ENCODE measurements around the gene PWP1. TPM values are rescaled to one million over a fixed set of nuclear protein-coding genes. Genes with fewer than 3 reads are reported as not detected.

PWP1 gene
- 79.3 and 162 TPM in 2 replicates for total RNA-seq

DNA sequence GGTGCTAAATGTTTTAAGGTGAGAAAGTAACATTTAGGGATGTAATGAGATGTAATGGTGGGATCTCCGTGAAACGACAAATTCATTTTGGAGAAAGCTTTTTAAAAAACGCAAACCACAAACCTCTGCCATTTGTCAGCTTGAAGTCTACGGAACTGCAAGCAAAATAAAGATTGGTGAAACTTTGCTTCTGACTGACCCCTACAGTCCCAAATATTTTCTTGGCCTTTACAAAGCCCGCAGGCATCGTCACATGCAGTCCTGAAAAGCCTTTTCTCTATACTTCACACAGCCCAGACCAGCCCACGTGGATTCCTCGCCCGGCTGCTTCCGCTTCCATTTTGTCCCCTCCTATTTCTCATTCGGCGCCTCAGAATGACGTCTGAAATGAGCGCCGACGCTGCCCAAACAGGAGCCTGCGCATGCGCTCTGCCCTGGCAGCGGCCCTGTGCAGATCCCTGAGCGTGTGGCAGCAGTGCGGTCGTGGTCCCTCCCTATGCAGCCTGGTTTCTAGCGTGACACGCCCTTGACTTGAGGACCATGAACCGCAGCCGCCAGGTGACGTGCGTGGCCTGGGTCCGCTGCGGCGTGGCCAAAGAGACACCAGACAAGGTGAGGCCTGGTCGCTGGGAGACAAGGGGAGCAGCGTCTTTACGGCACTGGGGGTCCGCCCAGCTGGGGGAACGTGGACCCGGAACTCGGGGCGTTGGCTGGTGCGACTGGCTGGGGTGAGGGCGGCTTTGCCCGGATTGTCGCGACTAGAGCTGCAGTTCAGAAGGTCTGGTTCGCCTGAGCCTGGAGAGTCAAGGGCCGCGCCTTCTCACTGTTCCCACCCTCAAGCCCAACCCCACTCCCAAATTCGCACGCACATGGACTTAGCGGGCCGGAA lies at the start of gene PWP1:
PWP1 (plus strand) TSS at position 440 of the 889 bp plus-strand sequence; CDS start at position 541, 101 bp downstream.

DNA sequence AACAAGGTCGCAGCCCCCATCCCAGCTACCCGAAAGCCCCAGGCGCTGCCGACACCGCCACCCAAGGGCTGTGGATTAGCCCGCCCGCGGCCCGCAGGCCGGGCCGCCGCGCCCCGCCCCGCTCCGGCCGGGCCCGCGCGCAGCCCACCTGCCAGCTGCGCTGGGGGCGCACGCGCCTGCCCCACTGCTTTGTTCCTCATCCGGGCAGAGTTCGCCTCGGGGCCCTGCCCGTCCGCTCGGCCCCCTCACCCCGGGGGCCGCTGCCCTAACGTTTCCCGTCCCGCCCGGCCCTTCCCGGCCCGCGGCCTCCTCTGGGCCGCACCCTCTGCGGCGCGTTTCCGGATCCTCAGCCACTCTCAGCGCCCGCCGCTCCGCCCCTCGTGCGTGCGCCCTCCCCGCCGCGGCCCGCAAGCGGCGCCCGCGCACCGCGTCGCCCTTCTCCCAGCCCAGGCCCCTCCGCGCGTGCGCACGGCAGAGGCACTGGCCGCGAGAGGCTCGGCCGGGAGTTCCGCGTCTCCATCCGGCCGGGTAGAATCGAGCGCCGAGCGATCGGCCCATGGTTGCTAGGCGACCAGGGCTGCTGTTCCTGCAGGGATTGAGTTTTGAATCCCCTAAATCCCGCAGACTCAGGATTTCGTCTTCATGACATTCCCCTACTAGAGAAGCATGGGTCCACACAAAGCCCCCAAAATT lies 75.4 kb downstream of the PWP1 start, which contains the start of gene PRDM4:
PRDM4 (minus strand) TSS at position 329 of the 693 bp plus-strand sequence. CDS start 622 bp downstream, outside the sequence.

Other genes with a start within 250 kb of the PWP1 start
- 12.3 and 23.8 TPM in 2 replicates for gene PRDM4, start 75.3 kb downstream of the PWP1 start, total RNA-seq
- gene ASCL4, start 88.9 kb downstream of the PWP1 start, total RNA-seq, result not detected in 2 replicates